ENCODE data around the gene DEXI. TPM values are rescaled to one million over a fixed set of nuclear protein-coding genes. Genes with fewer than 3 reads are reported as not detected.

DEXI gene
- total and polyA plus RNA-seq, 9 of the 15 experiments (the other 6 are each of a cell fraction or from before 2014, with no cell fraction given), result 2.9 to 40.1 (median 22.0) TPM

DNA sequence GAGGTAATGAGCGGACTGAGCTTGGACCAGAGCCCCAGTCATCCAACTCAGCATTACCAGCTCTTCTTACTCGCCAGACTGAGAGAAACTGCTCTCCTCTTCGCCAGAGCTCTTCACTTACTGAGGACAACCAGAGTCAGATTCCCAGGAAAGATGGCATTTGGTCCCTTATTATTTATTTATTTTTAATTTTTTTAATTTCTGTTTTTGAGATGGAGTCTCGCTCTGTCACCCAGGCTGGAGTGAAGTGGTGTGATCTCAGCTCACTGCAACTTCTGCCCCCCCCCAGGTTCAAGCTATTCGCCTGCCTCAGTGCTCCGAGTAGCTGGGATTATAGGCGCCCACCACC, 23.3 kb downstream of the DEXI start:
- peaks cover 4 to 17% of the 10 kb centered on the region in 2 experiments; a peak in 4 of 5 replicates for H3K27me3 ChIP-seq (ENCODE audit: control insufficient read depth in 2 of 2, insufficient read depth in 2 of 2, low read length in 2 of 2)
- no TSS peak for BruUV-seq (replicated peaks)
- TF ChIP-seq CXXC5 (CRISPR knock-in tag; IDR thresholded peaks at IDR 0.05) (0 out of 2 replicates have a peak, but pooled peaks have one; percentile 1), RCOR1 (IDR thresholded peaks at IDR 0.05; ENCODE audit: borderline replicate concordance in 1 of 2, low read depth in 2 of 2, low read length in 2 of 2) (no peak), RBM34 (IDR thresholded peaks at IDR 0.05; ENCODE audit: borderline replicate concordance, insufficient read depth, low read length) (no peak), MBD1 (CRISPR knock-in tag; IDR thresholded peaks at IDR 0.05) (no peak)
- ChIA-PET CTCF (ENCODE audit: low intra/inter-chr PET ratio) (interaction anchor here (0.6 to 2.4 kb wide), 3 partner anchors 338 to 405 kb away, joined by 3 to 19 read pairs (median 4); no protein-coding TSS in a partner anchor), POLR2A (interaction anchor here (0.6 to 1.3 kb wide), 5 partner anchors 8 to 414 kb away, joined by 3 to 6 read pairs (median 3); no protein-coding TSS in a partner anchor)
- ATAC-seq (no peak), FAIRE-seq (no peak), DNase-seq (ENCODE audit: extremely low read depth in 1 of 4, low spot score in 3 of 4) (no peak)
- H3K36me3 ChIP-seq (ENCODE audit: control insufficient read depth, insufficient read depth, low read length), result no peaks in the 10 kb centered on the region
- no peak overlapping the region for H3K27ac ChIP-seq (ENCODE audit: extremely low read depth, low read depth, low read length)
- H4K20me1 ChIP-seq (replicated peaks; ENCODE audit: control insufficient read depth, insufficient read depth, low read length), result no peaks in the 10 kb centered on the region
- H3K79me2 ChIP-seq (ENCODE audit: control insufficient read depth, insufficient read depth, low read length), result no peaks in the 10 kb centered on the region
- WGBS (ENCODE audit: insufficient coverage, low coverage, missing lambda C conversion rate), result 33% methylated on average over 7 of the region's 7 CpGs
- in situ Hi-C loops (cut with MboI), result loop anchor here (10.0 kb wide), 1 partner anchor 244 kb away; no protein-coding TSS in a partner anchor
- H3K4me2 ChIP-seq (ENCODE audit: insufficient read depth, low read length), result no peak overlapping the region
- H3K9me3 ChIP-seq (replicated peaks; ENCODE audit: control insufficient read depth, insufficient read depth, low read depth, low read length), result no peaks in the 10 kb centered on the region
- no peak overlapping the region for H3K4me3 ChIP-seq
- no peak overlapping the region for H2AFZ ChIP-seq (ENCODE audit: low read depth, low read length)
- no peak overlapping the region for H3K9ac ChIP-seq (ENCODE audit: insufficient read depth in 1 of 2, low read depth in 2 of 2, low read length in 2 of 2)
- intact Hi-C loops (cut with micrococcal nuclease), result loop anchor here (5.0 kb wide), 1 partner anchor 182 kb away; no protein-coding TSS in a partner anchor
- no peaks in the 10 kb centered on the region for H3K9me1 ChIP-seq (ENCODE audit: control insufficient read depth, insufficient read depth, low read length)
- H3K4me1 ChIP-seq (replicated peaks in 1 of 2; ENCODE audit: control insufficient read depth in 2 of 2, insufficient read depth in 2 of 2, low read length in 2 of 2), result peaks cover 3 to 13% of the 10 kb centered on the region in 2 experiments; a peak in 2 of 5 replicates

All from K562 (cell line).